GM13977 (cell line): ENCODE data around the gene CLEC16A.

Experiments used
- DNase-seq: peaks from one replicate; pipeline ENCODE4 v3.0.0; 2012; ENCODE audit warnings: low spot score
- CTCF ChIP-seq: IDR thresholded peaks from 2 replicates; pipeline ENCODE4 v1.5.1; 2012; ENCODE audit warnings: mild to moderate bottlenecking, control low read depth; ENCODE audit not compliant: insufficient read depth; ENCODE audit errors: extremely low read depth, missing control alignments
- in situ Hi-C: fragments of 300-500 bp; cut with MboI; formaldehyde crosslinking; loops from one replicate; pipeline ENCODE4 v1.12.0; 2022; ENCODE audit warnings: low sequenced_read_pairs, low pct_unique_long_range_greater_than_20kb, mixed read lengths, inconsistent platforms; ENCODE audit not compliant: unreplicated experiment

The CLEC16A gene

GRCh38 chr16:11123666-11124065, 179.3 kb downstream of the CLEC16A start:
- no peak for TF ChIP-seq CTCF
- in situ Hi-C loops, result no loop called here
- no peak for DNase-seq

GRCh38 chr16:11125936-11126335, 181.6 kb downstream of the CLEC16A start:
- in situ Hi-C loops, result no loop called here
- DNase-seq, result no peak
- no peak for TF ChIP-seq CTCF

GRCh38 chr16:11126399-11127054, 182.2 kb downstream of the CLEC16A start:
- TF ChIP-seq CTCF, result no peak
- no peak for DNase-seq
- in situ Hi-C loops, result no loop called here

GRCh38 chr16:11127610-11128195, 183.3 kb downstream of the CLEC16A start:
- TF ChIP-seq CTCF, result no peak
- DNase-seq, result no peak
- in situ Hi-C loops, result no loop called here

GRCh38 chr16:11128211-11129141, 184.1 kb downstream of the CLEC16A start:
- TF ChIP-seq CTCF, result no peak
- in situ Hi-C loops, result no loop called here
- DNase-seq, result no peak

GRCh38 chr16:11129378-11129781, 185.0 kb downstream of the CLEC16A start:
- TF ChIP-seq CTCF, result no peak
- no peak for DNase-seq
- in situ Hi-C loops, result no loop called here
